HepG2 (cell line): Measurements from ENCODE around the gene FKBP1B. TPM values are rescaled to one million over a fixed set of nuclear protein-coding genes. Genes with fewer than 3 reads are reported as not detected.

Experiments
- DNMT1 ChIP-seq: sonication (generic); formaldehyde crosslinking; IDR thresholded peaks from 2 replicates; pipeline ENCODE4 v1.5.1; 2020; ENCODE audit warnings: mild to moderate bottlenecking, missing genetic modification reagents
- HES4 ChIP-seq: sonication (generic); formaldehyde crosslinking; IDR thresholded peaks from 2 replicates; pipeline ENCODE4 v1.9.0; 2021; ENCODE audit warnings: mild to moderate bottlenecking, missing genetic modification reagents, borderline replicate concordance
- KDM2A ChIP-seq: sonication (generic); formaldehyde crosslinking; IDR thresholded peaks from 2 replicates; pipeline ENCODE4 v1.4.0; 2020; ENCODE audit warnings: low read depth, missing genetic modification reagents, borderline replicate concordance
- MBNL3 ChIP-seq: fragments of 250-450 bp; sonication (Bioruptor Pico); conservative IDR thresholded peaks from 2 replicates; pipeline ENCODE4 v1.8.0; 2022; ENCODE audit warnings: mild to moderate bottlenecking, inconsistent platforms
- SNAPC4 ChIP-seq: sonication (generic); formaldehyde crosslinking; IDR thresholded peaks from 2 replicates; pipeline ENCODE4 v1.4.0; 2020; ENCODE audit warnings: mild to moderate bottlenecking, missing genetic modification reagents
- TAF1 ChIP-seq: sonication (generic); formaldehyde crosslinking; IDR thresholded peaks from 2 replicates; pipeline ENCODE4 v1.4.0; 2020; ENCODE audit warnings: missing genetic modification reagents
- TSC22D2 ChIP-seq: sonication (generic); formaldehyde crosslinking; IDR thresholded peaks from 2 replicates; pipeline ENCODE4 v1.5.1; 2020; ENCODE audit warnings: missing genetic modification reagents, mild to moderate bottlenecking, borderline replicate concordance
- YEATS2 ChIP-seq: sonication (generic); formaldehyde crosslinking; IDR thresholded peaks from 2 replicates; pipeline ENCODE4 v1.4.0; 2020; ENCODE audit warnings: missing genetic modification reagents, borderline replicate concordance
- ZNF101 ChIP-seq: sonication (generic); formaldehyde crosslinking; IDR thresholded peaks from 2 replicates; pipeline ENCODE4 v1.4.0; 2020; ENCODE audit warnings: mild to moderate bottlenecking, low read depth, missing genetic modification reagents, borderline replicate concordance
- ZNF652 ChIP-seq: IDR thresholded peaks from 2 replicates; pipeline ENCODE4 v1.6.1; 2016; ENCODE audit warnings: low read depth, borderline replicate concordance
- polyA plus RNA-seq, 8 experiments: library from polyadenylated mRNA; depleted of rRNA in 3 of 8; stranded (reverse) in 7 of 8; unstranded in 1 of 8; fragments of >200 nt; fragmentation: Illumina TruSeq in 4 of 8; extraction: Trizol in 4 of 8; gene quantifications; 2 replicates each; pipeline versions ENCODE4 v1.2.1 to v1.2.3, GENCODE V29; 2011 to 2016; ENCODE audit warnings: low read depth in 4 of 8, missing spikeins in 1 of 8, mixed read lengths in 1 of 8; ENCODE audit not compliant: insufficient read depth in 1 of 8
- total RNA-seq, 5 experiments: library from RNA; depleted of rRNA; stranded (reverse); fragments of >200 nt; fragmentation: Illumina TruSeq; extraction: Trizol; gene quantifications; 2 replicates each; pipeline ENCODE4 v1.2.3, GENCODE V29; 2016; ENCODE audit warnings: low read depth in 1 of 5
- TF ChIP-seq, protein P1 (sequence below): sonication (generic); formaldehyde crosslinking; IDR thresholded peaks from 2 replicates; pipeline ENCODE4 v1.4.0; 2020; ENCODE audit warnings: mild to moderate bottlenecking, missing genetic modification reagents
- TF ChIP-seq, protein P2 (sequence below): sonication (generic); formaldehyde crosslinking; IDR thresholded peaks from 2 replicates; pipeline ENCODE4 v1.5.0; 2020; ENCODE audit warnings: missing genetic modification reagents
- TF ChIP-seq, protein P3 (sequence below): sonication (generic); formaldehyde crosslinking; IDR thresholded peaks from 2 replicates; pipeline ENCODE4 v1.5.0; 2020; ENCODE audit warnings: mild to moderate bottlenecking, missing genetic modification reagents, borderline replicate concordance

FKBP1B gene
- total and polyA plus RNA-seq, 2 of the 13 experiments (the other 11 are each of a cell fraction or from before 2014, with no cell fraction given): 35.2 to 96.3 TPM

GRCh38 chr2:24049485-24050021 is at the start of gene FKBP1B (continued):
- TF ChIP-seq, protein P1, sequence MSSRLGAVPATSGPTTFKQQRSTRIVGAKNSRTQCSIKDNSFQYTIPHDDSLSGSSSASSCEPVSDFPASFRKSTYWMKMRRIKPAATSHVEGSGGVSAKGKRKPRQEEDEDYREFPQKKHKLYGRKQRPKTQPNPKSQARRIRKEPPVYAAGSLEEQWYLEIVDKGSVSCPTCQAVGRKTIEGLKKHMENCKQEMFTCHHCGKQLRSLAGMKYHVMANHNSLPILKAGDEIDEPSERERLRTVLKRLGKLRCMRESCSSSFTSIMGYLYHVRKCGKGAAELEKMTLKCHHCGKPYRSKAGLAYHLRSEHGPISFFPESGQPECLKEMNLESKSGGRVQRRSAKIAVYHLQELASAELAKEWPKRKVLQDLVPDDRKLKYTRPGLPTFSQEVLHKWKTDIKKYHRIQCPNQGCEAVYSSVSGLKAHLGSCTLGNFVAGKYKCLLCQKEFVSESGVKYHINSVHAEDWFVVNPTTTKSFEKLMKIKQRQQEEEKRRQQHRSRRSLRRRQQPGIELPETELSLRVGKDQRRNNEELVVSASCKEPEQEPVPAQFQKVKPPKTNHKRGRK: no peak
- no peak for TF ChIP-seq DNMT1 (CRISPR knock-in tag)
- TF ChIP-seq, protein P2, sequence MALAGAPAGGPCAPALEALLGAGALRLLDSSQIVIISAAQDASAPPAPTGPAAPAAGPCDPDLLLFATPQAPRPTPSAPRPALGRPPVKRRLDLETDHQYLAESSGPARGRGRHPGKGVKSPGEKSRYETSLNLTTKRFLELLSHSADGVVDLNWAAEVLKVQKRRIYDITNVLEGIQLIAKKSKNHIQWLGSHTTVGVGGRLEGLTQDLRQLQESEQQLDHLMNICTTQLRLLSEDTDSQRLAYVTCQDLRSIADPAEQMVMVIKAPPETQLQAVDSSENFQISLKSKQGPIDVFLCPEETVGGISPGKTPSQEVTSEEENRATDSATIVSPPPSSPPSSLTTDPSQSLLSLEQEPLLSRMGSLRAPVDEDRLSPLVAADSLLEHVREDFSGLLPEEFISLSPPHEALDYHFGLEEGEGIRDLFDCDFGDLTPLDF (CRISPR knock-in tag): no peak
- TF ChIP-seq MBNL3: no peak
- TF ChIP-seq ZNF652: 0 out of 2 replicates have a peak, but pooled peaks have one; percentile 15
- peak; percentile 62; the same call in 1 of the 2 replicates for TF ChIP-seq HES4 (CRISPR knock-in tag)
- no peak for TF ChIP-seq SNAPC4 (CRISPR knock-in tag)
- TF ChIP-seq TSC22D2: peak; percentile 67; the same call in 1 of the 2 replicates
- TF ChIP-seq KDM2A (CRISPR knock-in tag): no peak; the same call in 1 of the 2 replicates
- TF ChIP-seq, protein P3, sequence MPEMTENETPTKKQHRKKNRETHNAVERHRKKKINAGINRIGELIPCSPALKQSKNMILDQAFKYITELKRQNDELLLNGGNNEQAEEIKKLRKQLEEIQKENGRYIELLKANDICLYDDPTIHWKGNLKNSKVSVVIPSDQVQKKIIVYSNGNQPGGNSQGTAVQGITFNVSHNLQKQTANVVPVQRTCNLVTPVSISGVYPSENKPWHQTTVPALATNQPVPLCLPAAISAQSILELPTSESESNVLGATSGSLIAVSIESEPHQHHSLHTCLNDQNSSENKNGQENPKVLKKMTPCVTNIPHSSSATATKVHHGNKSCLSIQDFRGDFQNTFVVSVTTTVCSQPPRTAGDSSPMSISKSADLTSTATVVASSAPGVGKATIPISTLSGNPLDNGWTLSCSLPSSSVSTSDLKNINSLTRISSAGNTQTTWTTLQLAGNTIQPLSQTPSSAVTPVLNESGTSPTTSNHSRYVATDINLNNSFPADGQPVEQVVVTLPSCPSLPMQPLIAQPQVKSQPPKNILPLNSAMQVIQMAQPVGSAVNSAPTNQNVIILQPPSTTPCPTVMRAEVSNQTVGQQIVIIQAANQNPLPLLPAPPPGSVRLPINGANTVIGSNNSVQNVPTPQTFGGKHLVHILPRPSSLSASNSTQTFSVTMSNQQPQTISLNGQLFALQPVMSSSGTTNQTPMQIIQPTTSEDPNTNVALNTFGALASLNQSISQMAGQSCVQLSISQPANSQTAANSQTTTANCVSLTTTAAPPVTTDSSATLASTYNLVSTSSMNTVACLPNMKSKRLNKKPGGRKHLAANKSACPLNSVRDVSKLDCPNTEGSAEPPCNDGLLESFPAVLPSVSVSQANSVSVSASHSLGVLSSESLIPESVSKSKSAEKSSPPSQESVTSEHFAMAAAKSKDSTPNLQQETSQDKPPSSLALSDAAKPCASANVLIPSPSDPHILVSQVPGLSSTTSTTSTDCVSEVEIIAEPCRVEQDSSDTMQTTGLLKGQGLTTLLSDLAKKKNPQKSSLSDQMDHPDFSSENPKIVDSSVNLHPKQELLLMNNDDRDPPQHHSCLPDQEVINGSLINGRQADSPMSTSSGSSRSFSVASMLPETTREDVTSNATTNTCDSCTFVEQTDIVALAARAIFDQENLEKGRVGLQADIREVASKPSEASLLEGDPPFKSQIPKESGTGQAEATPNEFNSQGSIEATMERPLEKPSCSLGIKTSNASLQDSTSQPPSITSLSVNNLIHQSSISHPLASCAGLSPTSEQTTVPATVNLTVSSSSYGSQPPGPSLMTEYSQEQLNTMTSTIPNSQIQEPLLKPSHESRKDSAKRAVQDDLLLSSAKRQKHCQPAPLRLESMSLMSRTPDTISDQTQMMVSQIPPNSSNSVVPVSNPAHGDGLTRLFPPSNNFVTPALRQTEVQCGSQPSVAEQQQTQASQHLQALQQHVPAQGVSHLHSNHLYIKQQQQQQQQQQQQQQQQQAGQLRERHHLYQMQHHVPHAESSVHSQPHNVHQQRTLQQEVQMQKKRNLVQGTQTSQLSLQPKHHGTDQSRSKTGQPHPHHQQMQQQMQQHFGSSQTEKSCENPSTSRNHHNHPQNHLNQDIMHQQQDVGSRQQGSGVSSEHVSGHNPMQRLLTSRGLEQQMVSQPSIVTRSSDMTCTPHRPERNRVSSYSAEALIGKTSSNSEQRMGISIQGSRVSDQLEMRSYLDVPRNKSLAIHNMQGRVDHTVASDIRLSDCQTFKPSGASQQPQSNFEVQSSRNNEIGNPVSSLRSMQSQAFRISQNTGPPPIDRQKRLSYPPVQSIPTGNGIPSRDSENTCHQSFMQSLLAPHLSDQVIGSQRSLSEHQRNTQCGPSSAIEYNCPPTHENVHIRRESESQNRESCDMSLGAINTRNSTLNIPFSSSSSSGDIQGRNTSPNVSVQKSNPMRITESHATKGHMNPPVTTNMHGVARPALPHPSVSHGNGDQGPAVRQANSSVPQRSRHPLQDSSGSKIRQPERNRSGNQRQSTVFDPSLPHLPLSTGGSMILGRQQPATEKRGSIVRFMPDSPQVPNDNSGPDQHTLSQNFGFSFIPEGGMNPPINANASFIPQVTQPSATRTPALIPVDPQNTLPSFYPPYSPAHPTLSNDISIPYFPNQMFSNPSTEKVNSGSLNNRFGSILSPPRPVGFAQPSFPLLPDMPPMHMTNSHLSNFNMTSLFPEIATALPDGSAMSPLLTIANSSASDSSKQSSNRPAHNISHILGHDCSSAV (CRISPR knock-in tag): no peak
- TF ChIP-seq TAF1 (CRISPR knock-in tag): peak; percentile 78
- no peak for TF ChIP-seq YEATS2 (CRISPR knock-in tag)
- 0 out of 2 replicates have a peak, but pooled peaks have one; percentile 55 for TF ChIP-seq ZNF101 (CRISPR knock-in tag)
